Progenitor cell of endocrine pancreas (in vitro differentiated cells): Measurements from ENCODE around the gene SERPING1. TPM values are rescaled to one million over a fixed set of nuclear protein-coding genes. Genes with fewer than 3 reads are reported as not detected.

ENCODE experiments used
- DNase-seq: peaks from one replicate; pipeline ENCODE4 v3.0.0; 2021; ENCODE audit warnings: low spot score; ENCODE audit not compliant: unreplicated experiment
- H3K27ac Mint-ChIP-seq: 2 replicates; pipeline ENCODE4 v1.8.0; 2021; ENCODE audit warnings: mild to moderate bottlenecking, moderate library complexity, mixed read lengths
- H3K27me3 Mint-ChIP-seq: 2 replicates; pipeline ENCODE4 v1.8.0; 2021; ENCODE audit warnings: mixed read lengths
- H3K36me3 Mint-ChIP-seq: 2 replicates; pipeline ENCODE4 v1.8.0; 2022; ENCODE audit warnings: mixed read lengths; ENCODE audit not compliant: insufficient read depth
- H3K4me1 Mint-ChIP-seq: 2 replicates; pipeline ENCODE4 v1.8.0; 2021; ENCODE audit warnings: low read depth, mixed read lengths
- H3K4me3 Mint-ChIP-seq: 2 replicates; pipeline ENCODE4 v1.8.0; 2021; ENCODE audit warnings: low read depth, mild to moderate bottlenecking, moderate library complexity, mixed read lengths
- H3K9me3 Mint-ChIP-seq: 2 replicates; pipeline ENCODE4 v1.8.0; 2021; ENCODE audit warnings: low read depth, mixed read lengths
- CTCF ChIP-seq: fragments of 200-600 bp; sonication (generic); IDR thresholded peaks from one replicate; pipeline ENCODE4 v1.5.0; 2021; ENCODE audit warnings: antibody characterized with exemption, mild to moderate bottlenecking; ENCODE audit not compliant: unreplicated experiment
- total RNA-seq: library from RNA; stranded (reverse); gene quantifications from 2 replicates; pipeline ENCODE4 v1.2.1, GENCODE V29; 2021

The SERPING1 gene
- total RNA-seq, 1 donor from 2014 or later = 190 TPM

GRCh38 chr11:57605028-57605420 lies 7.5 kb downstream of the SERPING1 start:
- Mint-ChIP-seq H3K4me1 (no peaks in the 10 kb centered on the region), H3K27me3 (no peaks in the 10 kb centered on the region), H3K36me3 (peaks cover 23% of the 10 kb centered on the region), H3K9me3 (no peaks in the 10 kb centered on the region), H3K4me3 (no peak overlapping the region), H3K27ac (no peak overlapping the region)
- no peak for TF ChIP-seq CTCF
- DNase-seq = no peak

- no peaks in the 10 kb centered on the region for H3K27me3 Mint-ChIP-seq
- no peak overlapping the region for H3K4me3 Mint-ChIP-seq
- no peaks in the 10 kb centered on the region for H3K9me3 Mint-ChIP-seq
- no peak overlapping the region for H3K27ac Mint-ChIP-seq
- no peak for TF ChIP-seq CTCF
- no peaks in the 10 kb centered on the region for H3K4me1 Mint-ChIP-seq
- DNase-seq = no peak
- peaks cover 31% of the 10 kb centered on the region for H3K36me3 Mint-ChIP-seq
Observed at GRCh38 chr11:57610170-57610569, 12.7 kb downstream of the SERPING1 start.

GRCh38 chr11:57614234-57614772 lies 16.8 kb downstream of the SERPING1 start:
- peak overlapping the region; percentile 49 for H3K27ac Mint-ChIP-seq
- no peaks in the 10 kb centered on the region for H3K9me3 Mint-ChIP-seq
- no peak overlapping the region for H3K4me3 Mint-ChIP-seq
- peaks cover 3% of the 10 kb centered on the region for H3K4me1 Mint-ChIP-seq
- no peak for TF ChIP-seq CTCF
- no peak for DNase-seq
- peaks cover 32% of the 10 kb centered on the region for H3K36me3 Mint-ChIP-seq
- no peaks in the 10 kb centered on the region for H3K27me3 Mint-ChIP-seq

- no peak for DNase-seq
- Mint-ChIP-seq H3K9me3 (no peaks in the 10 kb centered on the region), H3K36me3 (peaks cover 34% of the 10 kb centered on the region), H3K4me1 (peaks cover 3% of the 10 kb centered on the region), H3K27me3 (no peaks in the 10 kb centered on the region), H3K27ac (no peak overlapping the region), H3K4me3 (no peak overlapping the region)
- TF ChIP-seq CTCF = no peak
Observed at GRCh38 chr11:57615308-57615707, 17.8 kb downstream of the SERPING1 start.

- TF ChIP-seq CTCF = no peak
- Mint-ChIP-seq H3K27me3 (no peaks in the 10 kb centered on the region), H3K27ac (no peak overlapping the region), H3K36me3 (peaks cover 32% of the 10 kb centered on the region), H3K4me1 (peaks cover 3% of the 10 kb centered on the region), H3K4me3 (no peak overlapping the region), H3K9me3 (no peaks in the 10 kb centered on the region)
- no peak for DNase-seq
Observed at GRCh38 chr11:57616595-57616994, 19.1 kb downstream of the SERPING1 start.
